Breast epithelium (tissue), 4 donors: ENCODE data around the gene ENTPD1. TPM values are rescaled to one million over a fixed set of nuclear protein-coding genes. Genes with fewer than 3 reads are reported as not detected.

ENCODE experiments used
- DNase-seq, 2 donors: peaks; one replicate each; pipeline ENCODE4 v3.0.0-alpha.2; 2019; ENCODE audit warnings: low spot score in 2 of 2
- H3K27ac ChIP-seq, 2 donors: fragments of 200-600 bp; sonication (generic) in 1 of 2; one replicate each; pipeline ENCODE4 v1.5.1; 2016 to 2019; ENCODE audit warnings: mild to moderate bottlenecking in 1 of 2
- H3K27me3 ChIP-seq, 2 donors: fragments of 200-600 bp; sonication (generic) in 1 of 2; one replicate each; pipeline versions ENCODE4 v1.5.1 to v1.6.0; 2017 to 2019; ENCODE audit warnings: control low read depth in 1 of 2, mild to moderate bottlenecking in 1 of 2
- H3K36me3 ChIP-seq: fragments of 200-600 bp; one replicate; pipeline ENCODE4 v1.5.1; 2019
- H3K4me1 ChIP-seq, 2 donors: fragments of 200-600 bp; sonication (generic); one replicate each; pipeline ENCODE4 v1.5.1; 2016 to 2019; ENCODE audit warnings: control low read depth in 1 of 2
- H3K4me3 ChIP-seq, 3 donors: fragments of 200-600 bp; sonication (generic); 1 replicate in 2 of 3; 2 replicates in 1 of 3; pipeline ENCODE4 v1.5.1; 2016 to 2019; ENCODE audit warnings: mild to moderate bottlenecking in 3 of 3, moderate library complexity in 2 of 3
- H3K9me3 ChIP-seq, 2 donors: fragments of 200-600 bp; sonication (generic) in 1 of 2; one replicate each; pipeline ENCODE4 v1.5.1; 2016 to 2019; ENCODE audit warnings: control low read depth in 1 of 2
- POLR2A ChIP-seq: fragments of 450-650 bp; IDR thresholded peaks from one replicate; pipeline ENCODE4 v1.6.1; 2016; ENCODE audit warnings: antibody characterized with exemption, mild to moderate bottlenecking, moderate library complexity
- POLR2AphosphoS5 ChIP-seq, 3 donors: sonication (generic); formaldehyde crosslinking; IDR thresholded peaks; one replicate each; pipeline ENCODE4 v1.6.1; 2017; ENCODE audit warnings: antibody characterized with exemption in 3 of 3
- intact Hi-C: fragments of 100-400 bp; cut with DNase I; formaldehyde crosslinking; loops from one replicate; pipeline ENCODE4 v1.15.1; 2023; ENCODE audit warnings: low total_unique reads
- total RNA-seq, 3 donors: library from RNA; depleted of rRNA; stranded (reverse); fragments of >200 nt; gene quantifications; one replicate each; pipeline ENCODE4 v1.1.0, GENCODE V29; 2016
- TF ChIP-seq, protein P1 (sequence below), 3 donors: fragments of 450-650 bp; IDR thresholded peaks; one replicate each; pipeline ENCODE4 v1.5.1; 2016 to 2017; ENCODE audit warnings: antibody characterized with exemption in 3 of 3, mild to moderate bottlenecking in 3 of 3, moderate library complexity in 3 of 3

The ENTPD1 gene
- total RNA-seq: 10 to 100 TPM; 17.4 to 26.9 (median 18.4) TPM

DNA sequence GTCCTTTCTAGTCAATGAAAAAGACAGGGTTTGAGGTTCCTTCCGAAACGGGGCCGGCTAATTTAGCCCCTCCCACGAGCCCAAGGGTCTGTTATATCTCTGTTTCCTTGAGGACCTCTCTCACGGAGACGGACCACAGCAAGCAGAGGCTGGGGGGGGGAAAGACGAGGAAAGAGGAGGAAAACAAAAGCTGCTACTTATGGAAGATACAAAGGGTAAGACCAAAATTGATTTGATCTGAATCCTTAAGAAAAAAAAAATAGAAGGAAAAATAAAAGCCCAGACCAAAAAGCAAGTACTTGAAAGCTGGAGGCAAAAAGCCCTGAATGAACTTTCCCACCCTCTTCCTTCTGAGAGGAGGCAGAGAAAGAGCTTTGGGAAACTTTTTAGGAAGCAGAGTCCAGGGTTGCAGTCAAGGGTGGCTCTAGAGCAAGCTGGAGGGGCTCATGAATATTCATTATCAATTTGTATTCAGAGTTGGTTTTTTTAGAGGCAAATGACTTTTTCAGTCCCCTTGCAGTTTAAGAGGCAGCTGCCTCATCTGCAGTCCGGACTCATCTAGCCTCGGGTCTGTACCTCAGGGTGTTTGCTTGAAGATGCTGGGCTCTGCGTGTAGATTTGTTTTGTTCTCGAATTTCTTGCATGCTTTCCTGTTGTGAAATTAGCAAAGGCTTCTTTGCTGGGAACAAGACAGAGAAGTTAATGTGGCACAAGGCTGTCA is at the start of gene ENTPD1:
TSS of gene ENTPD1 (plus strand) at position 123 of the 721 bp plus-strand sequence. CDS start at position 200, 77 bp downstream.
- intact Hi-C loops: no loop called here
- Histone ChIP-seq H3K36me3 (no peaks in the 10 kb centered on the region), H3K9me3 (no peaks in the 10 kb centered on the region), H3K4me3 (peak within 1 kb of the TSS; percentile 37 to 46 (median 44)), H3K4me1 (no peaks in the 10 kb centered on the region), H3K27ac (peak within 1 kb of the TSS; percentile 66 to 76), H3K27me3 (no peaks in the 10 kb centered on the region)
- no peak for TF ChIP-seq POLR2A
- no peak for TF ChIP-seq POLR2AphosphoS5 (IDR thresholded peaks at IDR 0.05)
- TF ChIP-seq, protein P1, sequence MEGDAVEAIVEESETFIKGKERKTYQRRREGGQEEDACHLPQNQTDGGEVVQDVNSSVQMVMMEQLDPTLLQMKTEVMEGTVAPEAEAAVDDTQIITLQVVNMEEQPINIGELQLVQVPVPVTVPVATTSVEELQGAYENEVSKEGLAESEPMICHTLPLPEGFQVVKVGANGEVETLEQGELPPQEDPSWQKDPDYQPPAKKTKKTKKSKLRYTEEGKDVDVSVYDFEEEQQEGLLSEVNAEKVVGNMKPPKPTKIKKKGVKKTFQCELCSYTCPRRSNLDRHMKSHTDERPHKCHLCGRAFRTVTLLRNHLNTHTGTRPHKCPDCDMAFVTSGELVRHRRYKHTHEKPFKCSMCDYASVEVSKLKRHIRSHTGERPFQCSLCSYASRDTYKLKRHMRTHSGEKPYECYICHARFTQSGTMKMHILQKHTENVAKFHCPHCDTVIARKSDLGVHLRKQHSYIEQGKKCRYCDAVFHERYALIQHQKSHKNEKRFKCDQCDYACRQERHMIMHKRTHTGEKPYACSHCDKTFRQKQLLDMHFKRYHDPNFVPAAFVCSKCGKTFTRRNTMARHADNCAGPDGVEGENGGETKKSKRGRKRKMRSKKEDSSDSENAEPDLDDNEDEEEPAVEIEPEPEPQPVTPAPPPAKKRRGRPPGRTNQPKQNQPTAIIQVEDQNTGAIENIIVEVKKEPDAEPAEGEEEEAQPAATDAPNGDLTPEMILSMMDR (IDR thresholded peaks at IDR 0.05): no peak
- DNase-seq: no peak

DNA sequence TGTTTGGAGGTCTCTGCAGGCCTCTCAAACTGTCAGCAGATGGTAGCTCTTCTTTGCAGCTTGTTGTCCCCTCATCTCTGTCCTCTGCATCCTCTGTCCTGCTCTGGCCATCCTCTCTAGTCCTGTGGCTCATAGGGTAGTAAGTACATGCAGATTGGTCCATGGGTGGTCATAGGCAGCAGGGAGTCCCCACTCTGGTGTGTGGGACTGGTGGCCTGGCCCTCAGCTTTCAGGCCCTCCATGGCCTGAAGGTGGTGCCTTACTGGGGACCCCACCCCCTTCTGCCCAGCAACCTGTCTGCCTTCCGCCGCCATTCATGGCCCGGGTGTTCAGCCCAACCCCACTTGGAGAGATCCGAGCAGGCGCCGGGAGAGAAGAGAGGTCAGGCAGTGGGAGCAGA is 49.4 kb upstream of the ENTPD1 start:
- Histone ChIP-seq H3K27ac (no peak overlapping the region), H3K4me1 (no peaks in the 10 kb centered on the region), H3K4me3 (no peak overlapping the region), H3K9me3 (no peaks in the 10 kb centered on the region), H3K27me3 (no peaks in the 10 kb centered on the region), H3K36me3 (no peaks in the 10 kb centered on the region)
- intact Hi-C loops: no loop called here
- TF ChIP-seq POLR2A: no peak
- TF ChIP-seq, protein P1 (IDR thresholded peaks at IDR 0.05): no peak
- no peak for TF ChIP-seq POLR2AphosphoS5 (IDR thresholded peaks at IDR 0.05)
- no peak for DNase-seq

GRCh38 chr10:95706990-95707389 is 49.0 kb upstream of the ENTPD1 start:
- Histone ChIP-seq H3K4me3 (no peak overlapping the region), H3K9me3 (no peaks in the 10 kb centered on the region), H3K27me3 (no peaks in the 10 kb centered on the region), H3K36me3 (no peaks in the 10 kb centered on the region), H3K4me1 (no peaks in the 10 kb centered on the region), H3K27ac (no peak overlapping the region)
- no peak for DNase-seq
- intact Hi-C loops: no loop called here
- no peak for TF ChIP-seq POLR2AphosphoS5 (IDR thresholded peaks at IDR 0.05)
- no peak for TF ChIP-seq POLR2A
- TF ChIP-seq, protein P1 (IDR thresholded peaks at IDR 0.05): no peak

GRCh38 chr10:95711492-95711891 is 44.5 kb upstream of the ENTPD1 start:
- H3K27me3 ChIP-seq: no peaks in the 10 kb centered on the region
- intact Hi-C loops: no loop called here
- H3K9me3 ChIP-seq: no peaks in the 10 kb centered on the region
- no peak for DNase-seq
- H3K27ac ChIP-seq: no peak overlapping the region
- H3K4me1 ChIP-seq: no peaks in the 10 kb centered on the region
- no peaks in the 10 kb centered on the region for H3K36me3 ChIP-seq
- TF ChIP-seq, protein P1 (IDR thresholded peaks at IDR 0.05): no peak
- TF ChIP-seq POLR2AphosphoS5 (IDR thresholded peaks at IDR 0.05) (no peak), POLR2A (no peak)
- H3K4me3 ChIP-seq: no peak overlapping the region

DNA sequence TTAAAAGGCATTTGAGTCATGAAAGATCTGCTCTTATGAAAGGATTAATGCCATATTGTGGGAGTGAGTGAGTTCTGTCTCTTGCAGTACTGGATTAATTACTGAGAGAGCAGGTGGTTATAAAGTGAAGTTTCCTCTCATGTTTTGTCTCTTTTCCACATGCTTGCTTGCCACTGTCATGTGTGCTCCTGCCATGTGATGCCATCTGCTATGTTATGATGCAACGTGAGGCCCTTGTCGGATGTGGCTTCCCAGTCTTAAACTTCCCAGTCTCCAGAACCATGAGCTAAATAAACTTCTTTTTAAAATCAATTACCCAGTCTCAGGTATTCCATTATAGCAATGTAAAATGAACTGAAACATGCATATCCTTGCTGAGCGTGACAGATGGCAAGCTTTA is 39.5 kb upstream of the ENTPD1 start:
- H3K9me3 ChIP-seq: no peaks in the 10 kb centered on the region
- H3K36me3 ChIP-seq: no peaks in the 10 kb centered on the region
- no peaks in the 10 kb centered on the region for H3K4me1 ChIP-seq
- TF ChIP-seq POLR2A: no peak
- TF ChIP-seq, protein P1 (IDR thresholded peaks at IDR 0.05): no peak
- TF ChIP-seq POLR2AphosphoS5 (IDR thresholded peaks at IDR 0.05): no peak
- no peak overlapping the region for H3K4me3 ChIP-seq
- no peak for DNase-seq
- no peak overlapping the region for H3K27ac ChIP-seq
- no peaks in the 10 kb centered on the region for H3K27me3 ChIP-seq
- intact Hi-C loops: no loop called here
